Skin of body (tissue), 2 donors: ENCODE measurements around the gene ASCC2. TPM values are rescaled to one million over a fixed set of nuclear protein-coding genes. Genes with fewer than 3 reads are reported as not detected.

Source experiments
- small RNA-seq: library from RNA; depleted of rRNA; stranded (forward); fragments of <200 nt; gene quantifications from one replicate; pipeline ENCODE3, GENCODE V24; 2014; ENCODE audit warnings: low replicate concordance
- total RNA-seq: library from RNA; depleted of rRNA; stranded (reverse); fragments of >200 nt; gene quantifications from one replicate; pipeline ENCODE4 v1.2.3, GENCODE V29; 2014

Gene ASCC2
- total RNA-seq, 1 donor from 2014 or later = 30.6 TPM

Small RNA genes lying within 50 kb of the gene (small RNA-seq; reads per million reads assigned to genes)
- not detected for gene RF00019

Other genes starting within 250 kb of the ASCC2 start
- gene NF2, start 234.6 kb downstream of the ASCC2 start, total RNA-seq = 20.3 TPM
- 0.10 TPM for gene CABP7, start 118.3 kb downstream of the ASCC2 start, total RNA-seq
- gene ZMAT5, start 71.3 kb downstream of the ASCC2 start, total RNA-seq = 10.0 TPM
- gene UQCR10, start 70.9 kb downstream of the ASCC2 start, total RNA-seq = 52.8 TPM
- 60.1 TPM for gene MTMR3, start 44.9 kb upstream of the ASCC2 start, total RNA-seq
- gene HORMAD2, start 242.2 kb upstream of the ASCC2 start, total RNA-seq = not detected